Cerebellar nuclear complex (tissue), 1 donor: ENCODE data around the gene ANKLE2.

Experiments
- DNase-seq, 2 experiments: peaks; one replicate each; lab custom pipeline; 2025; lab: John Stamatoyannopoulos, UW

Gene ANKLE2

DNA sequence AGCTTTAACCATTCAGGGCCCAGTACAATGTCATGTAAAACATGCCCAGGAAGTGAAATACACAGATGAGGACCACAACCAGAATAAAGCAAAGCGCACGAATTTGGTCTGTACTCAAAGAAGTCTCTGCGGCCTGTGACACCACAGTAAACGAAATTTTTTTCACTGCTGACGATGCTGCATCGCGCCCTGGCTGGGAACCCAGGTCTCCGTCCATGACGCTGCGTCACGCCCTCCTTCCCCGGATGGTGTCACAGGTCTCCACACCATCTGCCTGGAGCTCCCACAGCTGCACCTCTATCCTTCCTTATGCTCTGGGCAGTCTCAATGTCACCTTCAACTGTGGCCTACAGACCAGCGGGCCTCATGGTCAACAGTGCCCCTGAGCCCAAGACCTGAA lies 17.8 kb downstream of the ANKLE2 start:
- DNase-seq: no peak

DNA sequence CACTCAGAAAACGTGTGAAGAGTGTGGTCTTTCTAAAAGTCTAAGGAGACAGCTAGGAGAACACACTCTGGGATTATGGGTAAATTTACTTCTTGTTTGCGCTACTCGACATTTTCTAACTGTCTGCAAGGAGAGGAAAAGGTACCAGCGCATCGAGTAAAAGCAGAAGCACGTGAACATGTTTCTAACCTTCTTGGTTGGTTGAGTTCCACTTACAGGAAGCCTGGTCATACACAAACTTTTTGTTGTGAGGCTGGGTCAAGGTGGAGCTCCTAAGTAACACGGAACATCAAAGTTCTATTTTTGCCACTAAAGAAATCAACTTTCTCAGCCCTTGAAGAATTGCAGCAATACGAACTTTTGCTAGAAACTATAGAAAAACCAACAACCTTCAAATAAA lies 20.0 kb downstream of the ANKLE2 start:
- no peak for DNase-seq

GRCh38 chr12:132740652-132741051 lies 21.0 kb downstream of the ANKLE2 start:
- DNase-seq: no peak

GRCh38 chr12:132740313-132740646 lies 21.4 kb downstream of the ANKLE2 start:
- DNase-seq: no peak

GRCh38 chr12:132739600-132740312 lies 21.9 kb downstream of the ANKLE2 start:
- no peak for DNase-seq

DNA sequence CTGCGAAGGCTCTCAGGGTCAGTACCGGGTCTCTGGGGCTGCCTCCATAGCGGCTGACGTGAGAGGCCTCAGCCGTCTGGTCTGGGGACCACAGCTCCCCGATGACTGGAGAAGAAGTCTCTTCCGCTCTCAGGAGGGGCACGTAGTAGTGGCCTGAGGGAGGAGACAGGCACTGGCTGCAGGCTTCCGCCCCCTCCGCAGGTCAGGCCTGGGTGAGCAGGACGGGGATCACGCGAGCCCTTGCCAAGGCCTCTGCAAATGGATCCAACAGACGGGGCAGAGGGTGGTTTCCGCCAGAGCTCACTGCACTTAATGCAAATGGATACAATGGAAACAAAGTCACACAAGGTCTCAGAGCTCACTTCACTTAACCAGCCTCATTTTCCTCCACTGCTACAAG lies 24.7 kb downstream of the ANKLE2 start:
- no peak for DNase-seq

GRCh38 chr12:132736378-132736777 lies 25.3 kb downstream of the ANKLE2 start:
- no peak for DNase-seq

- DNase-seq: no peak
Measured at GRCh38 chr12:132735496-132735895, 26.1 kb downstream of the ANKLE2 start.

- DNase-seq: no peak
Measured at GRCh38 chr12:132734206-132734605, 27.4 kb downstream of the ANKLE2 start.

DNA sequence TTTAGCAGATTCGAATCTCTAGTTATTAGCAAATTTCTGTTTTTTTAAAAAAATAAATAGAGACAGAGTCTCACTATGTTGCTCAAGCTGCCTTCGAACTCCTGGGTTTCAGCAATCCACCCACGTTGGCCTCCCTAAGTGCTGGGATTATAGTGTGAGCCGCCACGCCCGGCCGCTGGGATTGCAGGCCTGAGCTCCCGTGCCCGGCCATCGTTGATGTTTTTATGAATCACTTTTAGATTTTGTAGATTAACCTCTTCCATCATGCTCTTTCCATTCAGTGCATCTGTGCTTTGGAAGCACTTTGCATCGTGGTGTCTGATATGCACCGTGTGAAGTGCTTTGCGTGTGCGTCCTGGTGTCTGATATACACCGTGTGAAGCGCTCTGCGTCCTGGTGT lies 30.1 kb downstream of the ANKLE2 start:
- DNase-seq: no peak

DNA sequence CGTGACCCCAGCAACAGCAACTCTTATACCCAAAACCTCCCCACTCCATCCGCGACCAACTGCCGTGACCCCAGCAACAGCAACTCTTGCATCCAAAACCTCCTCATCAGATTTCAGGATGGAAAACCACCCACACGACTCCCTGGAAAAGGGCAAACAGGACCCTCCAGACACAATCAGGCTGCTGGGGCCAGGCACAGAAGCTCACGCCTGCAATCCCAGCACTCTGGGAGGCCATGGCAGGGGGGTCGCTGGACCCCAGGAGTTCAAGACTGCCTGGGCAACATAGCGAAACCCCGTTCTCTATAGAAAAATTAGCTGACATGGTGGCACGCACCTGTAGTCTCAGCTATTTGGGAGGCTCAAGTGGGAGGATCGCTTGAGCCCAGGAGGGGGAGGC lies 31.3 kb downstream of the ANKLE2 start:
- no peak for DNase-seq

GRCh38 chr12:132729541-132730320 lies 31.9 kb downstream of the ANKLE2 start:
- DNase-seq: no peak

DNA sequence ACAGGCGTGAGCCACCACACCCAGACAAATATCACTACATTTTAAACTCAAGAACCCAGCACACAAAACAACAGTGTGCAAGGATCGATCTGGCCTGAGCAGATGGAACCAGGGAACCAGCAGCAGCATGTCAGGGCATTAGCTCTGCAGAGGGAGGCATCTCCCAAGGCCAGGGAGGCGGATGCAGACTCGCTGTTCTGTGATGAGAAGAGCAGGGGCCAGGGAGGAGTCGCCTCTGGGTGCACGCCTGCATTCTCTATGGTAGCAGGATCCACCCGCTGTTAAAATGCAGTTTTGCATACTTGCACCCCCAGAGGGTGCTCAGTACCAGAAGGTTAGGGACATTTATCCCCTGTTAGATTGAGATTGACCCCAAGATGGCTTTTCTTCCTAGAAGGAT lies 33.1 kb downstream of the ANKLE2 start:
- DNase-seq: no peak

DNA sequence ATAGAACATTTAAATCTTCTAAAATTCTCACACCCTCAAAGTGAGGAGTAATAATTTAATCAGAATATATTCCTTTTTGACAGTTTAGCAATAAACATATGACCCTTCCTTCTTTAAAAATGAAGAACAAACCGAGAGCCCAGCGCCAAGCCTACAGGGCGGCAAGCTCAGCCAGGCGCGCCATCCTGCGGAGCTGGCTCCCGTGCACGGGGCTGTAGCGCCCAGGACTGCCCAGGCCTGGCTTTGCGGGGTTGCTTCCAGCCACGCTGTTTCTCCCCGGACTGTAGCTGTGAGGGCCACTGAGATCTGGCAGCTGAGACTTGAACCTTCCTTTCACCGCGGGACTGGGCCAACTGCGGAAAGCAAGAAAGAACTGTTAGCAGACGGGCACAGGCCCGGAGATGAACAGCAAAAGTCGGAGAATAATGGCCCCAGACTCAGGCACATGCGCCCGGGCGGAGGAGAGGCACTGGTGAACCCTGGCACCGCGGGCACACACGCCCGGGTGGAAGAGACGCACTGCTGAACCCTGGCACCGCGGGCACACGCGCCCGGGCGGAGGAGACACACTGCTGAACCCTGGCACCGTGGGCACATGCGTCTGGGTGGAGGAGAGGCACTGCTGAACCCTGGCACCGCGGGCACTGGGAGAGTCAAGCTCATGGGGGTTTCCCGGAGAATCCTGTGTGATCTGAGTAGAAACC lies 34.4 kb downstream of the ANKLE2 start:
- no peak for DNase-seq

DNA sequence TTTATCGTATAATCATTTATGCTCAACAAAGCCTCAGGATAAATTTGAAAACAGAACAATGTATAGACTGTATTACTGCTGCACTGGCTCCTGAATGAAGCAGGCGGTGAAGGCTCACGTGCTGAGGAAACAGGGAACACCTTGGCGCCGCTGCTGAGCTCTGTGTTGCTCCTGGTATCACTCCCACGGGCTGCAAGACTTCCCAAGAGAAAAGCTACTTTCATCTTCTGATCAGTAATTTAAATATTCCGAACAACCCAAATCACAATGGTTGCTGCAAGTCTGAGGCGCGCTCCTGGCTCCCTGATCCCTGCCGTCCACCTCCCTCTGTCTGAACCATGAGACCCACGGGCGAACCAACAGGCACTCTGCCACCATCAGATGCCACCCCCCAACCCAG lies 35.2 kb downstream of the ANKLE2 start:
- DNase-seq: no peak

GRCh38 chr12:132724506-132725241 lies 37.0 kb downstream of the ANKLE2 start:
- DNase-seq: no peak

- no peak for DNase-seq
Measured at GRCh38 chr12:132723764-132724140, 37.9 kb downstream of the ANKLE2 start.

- no peak for DNase-seq
Measured at GRCh38 chr12:132723015-132723763, 38.4 kb downstream of the ANKLE2 start.

DNA sequence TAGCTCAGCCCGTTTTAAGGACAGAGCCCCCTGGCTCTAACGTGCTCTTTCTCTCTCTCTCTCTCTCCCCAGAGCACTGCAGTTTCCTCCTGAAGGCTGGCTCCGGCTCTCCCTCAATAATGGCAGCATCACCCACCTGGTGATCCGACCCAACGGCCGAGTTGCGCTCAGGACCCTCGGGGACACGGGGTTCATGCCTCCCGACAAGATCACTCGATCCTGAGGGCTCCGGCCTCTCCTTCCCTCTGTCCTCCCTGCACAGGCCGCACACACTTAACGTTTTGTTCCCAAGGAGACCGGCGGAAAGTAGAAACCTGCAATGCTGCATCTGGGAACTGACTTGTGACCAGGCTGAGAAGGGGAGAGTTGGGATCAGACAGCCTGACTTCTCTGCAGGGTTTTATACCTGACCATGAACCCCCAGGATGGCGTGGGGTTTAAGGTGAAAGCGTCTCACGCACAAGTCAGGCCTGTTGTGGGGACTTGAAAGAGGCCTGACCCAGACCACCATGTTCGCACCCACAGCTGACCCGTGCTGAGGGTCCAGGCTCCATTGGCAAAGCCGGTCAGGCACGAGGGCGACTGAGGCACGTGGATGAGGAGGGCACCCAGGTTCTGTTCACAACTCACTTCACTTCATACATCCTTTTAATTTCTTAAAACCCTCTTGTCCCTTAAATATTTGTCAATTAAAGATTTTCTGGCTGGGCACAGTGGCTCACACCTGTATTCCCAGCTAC lies 40.9 kb downstream of the ANKLE2 start:
- DNase-seq: no peak

- DNase-seq: no peak
Measured at GRCh38 chr12:132719954-132720324, 41.7 kb downstream of the ANKLE2 start.
